Stomach (tissue), 9 donors: ENCODE data around the gene KNOP1. TPM values are rescaled to one million over a fixed set of nuclear protein-coding genes. Genes with fewer than 3 reads are reported as not detected.

Experiments
- DNase-seq, 2 donors: peaks; one replicate each; pipeline versions ENCODE4 v3.0.0 to v3.0.0-alpha.2; 2013 to 2019
- H3K27ac ChIP-seq, 5 donors: fragments of 200-600 bp in 4 of 5; sonication (generic) in 4 of 5; one replicate each; pipeline ENCODE4 v1.5.1; 2013 to 2019; ENCODE audit warnings: mild to moderate bottlenecking in 1 of 5, moderate library complexity in 1 of 5
- H3K27me3 ChIP-seq, 3 donors: fragments of 200-600 bp; sonication (generic); one replicate each; pipeline ENCODE4 v1.5.1; 2017 to 2019; ENCODE audit warnings: mixed run types in 1 of 3
- H3K36me3 ChIP-seq, 4 donors: fragments of 200-600 bp; sonication (generic); 1 replicate in 3 of 4; 2 replicates in 1 of 4; pipeline ENCODE4 v1.5.1; 2016 to 2019
- H3K4me1 ChIP-seq, 4 donors: fragments of 200-600 bp; sonication (generic); one replicate each; pipeline ENCODE4 v1.5.1; 2016 to 2019
- H3K4me3 ChIP-seq, 4 donors: fragments of 200-600 bp; sonication (generic) in 3 of 4; one replicate each; pipeline ENCODE4 v1.5.1; 2016 to 2019; ENCODE audit warnings: mild to moderate bottlenecking in 1 of 4
- H3K9me3 ChIP-seq, 4 donors: fragments of 200-600 bp; sonication (generic); one replicate each; pipeline ENCODE4 v1.5.1; 2016 to 2019
- CTCF ChIP-seq, 7 experiments: fragments of 450-650 bp in 4 of 7; fragments of 200-600 bp in 3 of 7; sonication (generic) in 3 of 7; IDR thresholded peaks; one replicate each; pipeline ENCODE4 v1.5.1; 2016 to 2019; ENCODE audit warnings: antibody characterized with exemption in 7 of 7, control low read depth in 2 of 7, mild to moderate bottlenecking in 1 of 7
- EP300 ChIP-seq: sonication (generic); formaldehyde crosslinking; IDR thresholded peaks from one replicate; pipeline ENCODE4 v1.6.1; 2017; ENCODE audit warnings: antibody characterized with exemption
- POLR2A ChIP-seq, 4 donors: fragments of 450-650 bp; IDR thresholded peaks; one replicate each; pipeline ENCODE4 v1.6.1; 2016; ENCODE audit warnings: antibody characterized with exemption in 4 of 4, control low read depth in 2 of 4, mild to moderate bottlenecking in 1 of 4, moderate library complexity in 1 of 4
- POLR2AphosphoS5 ChIP-seq, 3 donors: sonication (generic); formaldehyde crosslinking; IDR thresholded peaks; one replicate each; pipeline ENCODE4 v1.6.1; 2016; ENCODE audit warnings: antibody characterized with exemption in 3 of 3
- WGBS, 5 donors: extraction: QIAGEN DNeasy Blood & Tissue Kit in 3 of 5; methylation state at CpG; one replicate each; pipeline versions ENCODE4 v1.1.5 to v1.1.7; 2013 to 2018; 5-methylcytosine and 5-hydroxymethylcytosine counted together
- intact Hi-C: fragments of 100-400 bp; cut with DNase I; formaldehyde crosslinking; loops from one replicate; pipeline ENCODE4 v1.15.1; 2023; ENCODE audit warnings: low total_unique reads
- polyA plus RNA-seq, 3 donors: library from polyadenylated mRNA; stranded (reverse); fragments of 200-250 nt; gene quantifications; one replicate each; pipeline ENCODE4 v1.2.3, GENCODE V29; 2013
- total RNA-seq, 5 donors: library from RNA; depleted of rRNA; stranded (reverse); fragments of >200 nt; gene quantifications; one replicate each; pipeline versions ENCODE4 v1.1.0 to v1.2.3, GENCODE V29; 2014 to 2016
- donor health status: healthy with polysubstance abuse.
- donor health status: Bipolar disorder and iron deficiency.
- donor health status: healthy.

KNOP1 gene
- total and polyA plus RNA-seq, 8 donors = 7.2 to 26.3 (median 13.3) TPM

GRCh38 chr16:19741354-19741753, 23.3 kb upstream of the KNOP1 start:
- intact Hi-C loops = no loop called here
- H3K27me3 ChIP-seq = no peaks in the 10 kb centered on the region

GRCh38 chr16:19737306-19738038, 19.4 kb upstream of the KNOP1 start:
- 83 to 92% (median 90%) methylated on average over 12 of the region's 12 CpGs for WGBS, 5 donors
- Histone ChIP-seq H3K27ac (no peak overlapping the region), H3K4me3 (no peak overlapping the region), H3K27me3 (no peaks in the 10 kb centered on the region), H3K9me3 (no peaks in the 10 kb centered on the region), H3K4me1 (peaks cover 0 to 18% (median 3%) of the 10 kb centered on the region in 4 donors), H3K36me3 (peaks cover 0 to 43% (median 20%) of the 10 kb centered on the region in 4 donors)
- TF ChIP-seq POLR2A (IDR thresholded peaks at IDR 0.05) (no peak), CTCF (IDR thresholded peaks at IDR 0.05) (no peak), EP300 (no peak), POLR2AphosphoS5 (IDR thresholded peaks at IDR 0.05) (no peak)
- intact Hi-C loops = no loop called here
- no peak for DNase-seq

More at GRCh38 chr16:19741354-19741753, 23.3 kb upstream of the KNOP1 start:
- peaks cover 11 to 37% (median 29%) of the 10 kb centered on the region in 4 donors for H3K4me1 ChIP-seq
- WGBS, 5 donors = 82 to 100% (median 96%) methylated on average over 1 of the region's 1 CpG
- TF ChIP-seq CTCF (IDR thresholded peaks at IDR 0.05) = no peak
- TF ChIP-seq EP300 = no peak
- no peak for TF ChIP-seq POLR2A (IDR thresholded peaks at IDR 0.05)
- TF ChIP-seq POLR2AphosphoS5 (IDR thresholded peaks at IDR 0.05) = no peak
- H3K4me3 ChIP-seq = no peak overlapping the region
- no peak overlapping the region for H3K27ac ChIP-seq
- H3K9me3 ChIP-seq = no peaks in the 10 kb centered on the region
- DNase-seq = no peak
- peaks cover 0 to 24% (median 12%) of the 10 kb centered on the region in 4 donors for H3K36me3 ChIP-seq

- no peak for TF ChIP-seq EP300
- no peak for TF ChIP-seq POLR2AphosphoS5 (IDR thresholded peaks at IDR 0.05)
- TF ChIP-seq POLR2A (IDR thresholded peaks at IDR 0.05) = no peak
- no peak for TF ChIP-seq CTCF (IDR thresholded peaks at IDR 0.05)
- Histone ChIP-seq H3K27me3 (no peaks in the 10 kb centered on the region), H3K36me3 (peaks cover 0 to 54% (median 28%) of the 10 kb centered on the region in 4 donors), H3K9me3 (no peaks in the 10 kb centered on the region), H3K27ac (peak overlapping the region in 4 of 5 donors; percentile 10 to 51 (median 20)), H3K4me3 (no peak overlapping the region), H3K4me1 (peaks cover 0 to 16% (median 3%) of the 10 kb centered on the region in 4 donors)
- intact Hi-C loops = no loop called here
- WGBS, 5 donors = 33 to 66% (median 34%) methylated on average over 9 of the region's 9 CpGs
- peak in 1 of 2 donors; percentile 80 for DNase-seq
Measured at GRCh38 chr16:19735074-19735867, 17.2 kb upstream of the KNOP1 start.

- Histone ChIP-seq H3K36me3 (peaks cover 0 to 49% (median 20%) of the 10 kb centered on the region in 4 donors), H3K9me3 (no peaks in the 10 kb centered on the region), H3K27me3 (no peaks in the 10 kb centered on the region), H3K4me1 (peaks cover 0 to 16% (median 3%) of the 10 kb centered on the region in 4 donors), H3K27ac (no peak overlapping the region), H3K4me3 (no peak overlapping the region)
- no peak for DNase-seq
- 90 to 93% (median 91%) methylated on average over 6 of the region's 6 CpGs for WGBS, 5 donors
- TF ChIP-seq POLR2AphosphoS5 (IDR thresholded peaks at IDR 0.05) (no peak), CTCF (IDR thresholded peaks at IDR 0.05) (no peak), POLR2A (IDR thresholded peaks at IDR 0.05) (no peak), EP300 (no peak)
- intact Hi-C loops = no loop called here
Measured at GRCh38 chr16:19733551-19733950, 15.5 kb upstream of the KNOP1 start.
